Osteocyte (in vitro differentiated cells): ENCODE measurements around the gene FBXL14. TPM values are rescaled to one million over a fixed set of nuclear protein-coding genes. Genes with fewer than 3 reads are reported as not detected.

Experiments used
- DNase-seq: peaks from one replicate; pipeline ENCODE4 v3.0.0; 2021; ENCODE audit warnings: mixed read lengths; ENCODE audit not compliant: unreplicated experiment; ENCODE audit errors: extremely low spot score
- H3K27ac Mint-ChIP-seq: one replicate; pipeline ENCODE4 v1.8.0; 2021; ENCODE audit warnings: mild to moderate bottlenecking, mixed read lengths; ENCODE audit not compliant: unreplicated experiment
- H3K27me3 Mint-ChIP-seq: one replicate; pipeline ENCODE4 v1.8.0; 2021; ENCODE audit warnings: mixed read lengths; ENCODE audit not compliant: unreplicated experiment
- H3K36me3 Mint-ChIP-seq: one replicate; pipeline ENCODE4 v1.8.0; 2021; ENCODE audit warnings: mixed read lengths; ENCODE audit not compliant: unreplicated experiment
- H3K4me1 Mint-ChIP-seq: one replicate; pipeline ENCODE4 v1.8.0; 2021; ENCODE audit warnings: mixed read lengths; ENCODE audit not compliant: unreplicated experiment
- H3K4me3 Mint-ChIP-seq: one replicate; pipeline ENCODE4 v1.8.0; 2021; ENCODE audit warnings: mild to moderate bottlenecking, moderate library complexity, mixed read lengths; ENCODE audit not compliant: unreplicated experiment
- H3K9me3 Mint-ChIP-seq: one replicate; pipeline ENCODE4 v1.8.0; 2021; ENCODE audit warnings: mixed read lengths; ENCODE audit not compliant: unreplicated experiment
- total RNA-seq: library from RNA; stranded (reverse); gene quantifications from 2 replicates; pipeline ENCODE4 v1.2.1, GENCODE V29; 2021
- TF ChIP-seq, protein P1 (sequence below): fragments of 200-600 bp; sonication (generic); IDR thresholded peaks from 2 replicates; pipeline ENCODE4 v1.5.0; 2021; ENCODE audit warnings: antibody characterized with exemption, mild to moderate bottlenecking, moderate library complexity

FBXL14 gene
- total RNA-seq, 1 donor from 2014 or later, result 9.1 TPM

DNA sequence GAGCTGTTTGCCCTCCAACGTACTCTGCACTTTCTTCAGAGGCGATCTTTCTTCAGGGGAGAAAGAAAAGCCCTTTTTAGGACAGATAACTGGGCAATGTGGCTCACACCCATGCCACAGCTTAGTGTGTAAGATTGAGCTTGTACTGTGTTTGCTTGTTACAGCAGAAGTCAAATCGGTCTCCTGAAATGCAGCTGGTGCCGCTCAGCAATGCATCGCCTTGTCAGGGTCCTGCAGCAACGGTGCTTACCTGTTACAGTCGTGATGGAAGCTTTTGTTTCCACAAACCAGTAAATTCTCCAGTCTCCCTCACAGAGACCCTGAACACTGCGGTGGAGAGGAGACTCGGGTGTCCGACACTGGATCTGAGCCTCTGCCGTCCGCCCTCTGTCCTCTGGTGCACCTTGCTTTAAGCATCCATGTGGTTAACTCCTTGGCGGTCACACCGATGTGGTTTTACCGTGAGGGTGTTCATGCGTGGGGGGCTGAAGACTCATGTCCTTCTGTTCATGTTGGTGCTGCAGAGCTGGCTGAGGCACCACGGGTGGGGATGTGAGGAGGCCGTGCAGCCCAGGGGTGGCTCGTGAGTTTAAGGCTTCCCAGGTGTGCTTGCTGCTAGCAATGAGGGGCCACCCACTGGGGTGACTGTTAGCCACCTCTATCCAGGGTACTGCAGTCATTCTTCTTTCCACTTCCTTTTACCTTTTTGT is 47.3 kb downstream of the FBXL14 start:
- TF ChIP-seq, protein P1, sequence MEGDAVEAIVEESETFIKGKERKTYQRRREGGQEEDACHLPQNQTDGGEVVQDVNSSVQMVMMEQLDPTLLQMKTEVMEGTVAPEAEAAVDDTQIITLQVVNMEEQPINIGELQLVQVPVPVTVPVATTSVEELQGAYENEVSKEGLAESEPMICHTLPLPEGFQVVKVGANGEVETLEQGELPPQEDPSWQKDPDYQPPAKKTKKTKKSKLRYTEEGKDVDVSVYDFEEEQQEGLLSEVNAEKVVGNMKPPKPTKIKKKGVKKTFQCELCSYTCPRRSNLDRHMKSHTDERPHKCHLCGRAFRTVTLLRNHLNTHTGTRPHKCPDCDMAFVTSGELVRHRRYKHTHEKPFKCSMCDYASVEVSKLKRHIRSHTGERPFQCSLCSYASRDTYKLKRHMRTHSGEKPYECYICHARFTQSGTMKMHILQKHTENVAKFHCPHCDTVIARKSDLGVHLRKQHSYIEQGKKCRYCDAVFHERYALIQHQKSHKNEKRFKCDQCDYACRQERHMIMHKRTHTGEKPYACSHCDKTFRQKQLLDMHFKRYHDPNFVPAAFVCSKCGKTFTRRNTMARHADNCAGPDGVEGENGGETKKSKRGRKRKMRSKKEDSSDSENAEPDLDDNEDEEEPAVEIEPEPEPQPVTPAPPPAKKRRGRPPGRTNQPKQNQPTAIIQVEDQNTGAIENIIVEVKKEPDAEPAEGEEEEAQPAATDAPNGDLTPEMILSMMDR, result no peak
- H3K9me3 Mint-ChIP-seq, result no peaks in the 10 kb centered on the region
- H3K27me3 Mint-ChIP-seq, result no peaks in the 10 kb centered on the region
- H3K36me3 Mint-ChIP-seq, result peaks cover 10% of the 10 kb centered on the region
- H3K4me3 Mint-ChIP-seq, result no peak overlapping the region
- peak overlapping the region; percentile 34 for H3K27ac Mint-ChIP-seq
- peaks cover 41% of the 10 kb centered on the region for H3K4me1 Mint-ChIP-seq
- DNase-seq, result no peak

DNA sequence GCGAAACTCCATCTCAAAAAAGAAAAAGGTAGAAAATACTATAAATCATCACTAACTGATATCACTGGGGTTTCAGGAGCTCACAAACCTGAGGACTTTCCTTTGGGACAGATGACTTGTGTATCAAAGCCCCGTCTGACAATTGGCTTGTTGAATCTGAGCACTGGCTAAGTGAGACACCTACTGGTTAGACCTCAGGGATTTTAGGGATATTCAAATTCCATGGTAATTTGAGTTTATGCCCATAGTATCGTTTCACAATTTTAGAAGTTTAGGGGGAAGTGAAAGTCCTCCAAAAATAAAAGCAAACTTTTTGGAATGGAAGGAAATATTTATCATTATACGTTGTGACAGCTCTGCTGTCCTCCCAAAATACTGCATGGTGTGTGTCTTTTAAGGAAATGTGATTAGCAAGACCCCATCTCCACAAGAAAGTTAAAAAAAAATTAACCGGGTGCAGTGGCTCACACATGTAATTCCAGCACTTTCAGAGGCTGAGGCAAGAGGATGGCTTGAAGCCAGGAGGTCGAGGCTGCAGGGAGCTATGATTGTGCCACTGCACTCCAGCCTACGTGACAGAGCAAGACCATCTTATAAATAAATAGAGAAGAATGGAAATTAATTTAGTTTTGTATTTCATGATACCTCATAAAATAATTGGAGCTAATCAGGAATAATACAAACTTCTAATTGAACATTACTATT is 49.2 kb downstream of the FBXL14 start:
- TF ChIP-seq, protein P1, result peak; percentile 44
- H3K36me3 Mint-ChIP-seq, result peaks cover 10% of the 10 kb centered on the region
- no peak overlapping the region for H3K27ac Mint-ChIP-seq
- DNase-seq, result no peak
- H3K27me3 Mint-ChIP-seq, result no peaks in the 10 kb centered on the region
- H3K4me1 Mint-ChIP-seq, result peaks cover 35% of the 10 kb centered on the region
- H3K4me3 Mint-ChIP-seq, result no peak overlapping the region
- H3K9me3 Mint-ChIP-seq, result no peaks in the 10 kb centered on the region

DNA sequence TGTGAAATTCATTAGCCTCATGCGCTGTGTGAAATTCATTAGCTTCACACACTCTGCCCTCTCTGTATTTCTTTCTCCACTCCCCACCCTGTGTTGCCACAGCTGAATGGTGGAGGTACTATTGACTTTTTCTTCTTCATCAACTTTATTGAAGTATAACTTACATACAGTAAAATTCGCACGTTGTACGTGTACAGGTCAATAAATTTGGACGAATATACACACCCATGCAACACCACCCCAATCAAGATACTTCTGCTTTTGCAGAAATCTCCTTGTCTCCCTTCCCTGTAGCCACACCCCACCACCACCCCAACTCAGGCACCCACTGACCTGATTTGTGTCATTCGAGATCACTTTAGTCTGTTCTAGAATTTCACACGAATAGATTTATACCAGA is 51.8 kb downstream of the FBXL14 start:
- DNase-seq, result no peak
- H3K27ac Mint-ChIP-seq, result no peak overlapping the region
- TF ChIP-seq, protein P1, result no peak
- peaks cover 16% of the 10 kb centered on the region for H3K36me3 Mint-ChIP-seq
- H3K9me3 Mint-ChIP-seq, result no peaks in the 10 kb centered on the region
- H3K27me3 Mint-ChIP-seq, result no peaks in the 10 kb centered on the region
- peaks cover 36% of the 10 kb centered on the region for H3K4me1 Mint-ChIP-seq
- no peak overlapping the region for H3K4me3 Mint-ChIP-seq

DNA sequence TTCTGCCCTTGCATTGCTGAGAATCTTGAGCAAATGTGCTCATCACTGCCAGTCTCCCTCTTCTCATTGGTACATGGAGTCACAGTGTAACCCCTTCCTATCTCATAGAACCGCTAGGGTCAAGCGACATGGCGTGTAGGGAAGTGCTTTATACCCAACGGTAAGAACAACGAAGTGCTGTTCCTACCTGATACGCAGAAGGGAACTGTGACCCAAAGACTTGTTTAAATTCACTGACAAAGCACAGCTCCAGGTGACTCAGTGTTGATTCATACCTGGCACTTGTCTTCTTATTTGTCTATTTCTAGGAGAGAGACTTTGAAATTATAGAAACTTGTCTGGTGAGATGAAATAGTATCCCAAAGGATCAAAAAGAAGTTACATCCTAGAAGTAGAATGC is 53.7 kb downstream of the FBXL14 start:
- Mint-ChIP-seq H3K9me3 (no peaks in the 10 kb centered on the region), H3K4me3 (no peak overlapping the region), H3K27ac (no peak overlapping the region), H3K4me1 (peaks cover 34% of the 10 kb centered on the region), H3K36me3 (peaks cover 19% of the 10 kb centered on the region), H3K27me3 (no peaks in the 10 kb centered on the region)
- TF ChIP-seq, protein P1, result no peak
- DNase-seq, result no peak

DNA sequence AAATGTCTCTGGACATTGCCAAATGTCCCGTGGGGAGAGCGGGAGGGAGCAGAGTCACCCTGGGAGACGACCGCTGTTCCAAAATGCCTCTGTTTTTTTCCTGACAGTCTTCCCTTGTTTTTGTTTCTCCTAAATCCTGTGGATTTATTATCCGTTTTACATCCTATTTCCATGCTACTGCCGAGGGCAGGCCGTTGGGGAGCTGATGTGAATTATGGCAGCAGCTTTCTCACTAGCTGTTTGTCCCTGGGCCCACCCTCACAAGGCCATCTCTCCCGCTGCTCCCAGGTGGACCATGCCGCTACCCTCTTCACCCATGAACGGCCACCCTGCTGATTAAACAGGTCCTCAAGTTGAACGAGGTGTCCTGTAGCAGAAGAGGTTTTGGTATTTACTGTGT is 55.2 kb downstream of the FBXL14 start:
- H3K9me3 Mint-ChIP-seq, result no peaks in the 10 kb centered on the region
- peaks cover 43% of the 10 kb centered on the region for H3K4me1 Mint-ChIP-seq
- TF ChIP-seq, protein P1, result no peak
- H3K27me3 Mint-ChIP-seq, result no peaks in the 10 kb centered on the region
- no peak overlapping the region for H3K4me3 Mint-ChIP-seq
- DNase-seq, result no peak
- peaks cover 15% of the 10 kb centered on the region for H3K36me3 Mint-ChIP-seq
- no peak overlapping the region for H3K27ac Mint-ChIP-seq
